ENCODE results near the gene SLC15A2. TPM values are rescaled to one million over a fixed set of nuclear protein-coding genes. Genes with fewer than 3 reads are reported as not detected.
A peak's percentile ranks its signal among the peaks of the same experiment; 100 is the strongest.

Gene SLC15A2
- polyA plus RNA-seq, 1 experiment = 0.11 TPM

- no peak for DNase-seq (ENCODE audit: low read depth)
- POLR2A ChIA-PET = interaction anchor here (0.6 kb wide), 1 partner anchor 13 kb away, joined by 3 read pairs; no protein-coding TSS in a partner anchor
- CTCF ChIA-PET = interaction anchor here (0.6 to 1.2 kb wide), 4 partner anchors 9 to 360 kb away, joined by 3 to 4 read pairs (median 3); no protein-coding TSS in a partner anchor
Observed at GRCh38 chr3:121883507-121883906, 10.7 kb upstream of the SLC15A2 start.

DNA sequence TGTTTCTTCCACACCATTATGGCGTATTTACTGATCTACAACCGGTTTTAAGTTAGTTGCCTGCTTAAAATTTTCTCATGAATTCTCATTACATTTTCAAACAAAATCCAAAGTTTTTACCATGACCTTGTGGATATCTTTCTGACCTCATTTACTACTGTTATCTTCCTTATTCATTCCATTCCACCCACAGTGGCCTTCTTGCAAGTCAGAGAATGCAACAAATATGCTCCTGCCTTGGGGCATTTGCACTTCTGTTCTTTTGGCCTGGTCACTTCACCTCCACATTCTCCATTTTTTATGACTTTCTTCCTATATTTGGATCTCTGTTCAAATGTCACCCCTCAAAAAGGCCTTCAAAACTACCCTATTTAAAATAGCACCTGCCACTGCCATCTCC, 8.8 kb upstream of the SLC15A2 start:
- no peak overlapping the region for H3K4me3 ChIP-seq (ENCODE audit: low read depth, low read length)
- CTCF ChIA-PET = interaction anchor here (0.6 kb wide), 1 partner anchor 26 kb away, joined by 3 read pairs; no protein-coding TSS in a partner anchor
- DNase-seq (ENCODE audit: low read depth) = no peak
- TF ChIP-seq, protein P1, sequence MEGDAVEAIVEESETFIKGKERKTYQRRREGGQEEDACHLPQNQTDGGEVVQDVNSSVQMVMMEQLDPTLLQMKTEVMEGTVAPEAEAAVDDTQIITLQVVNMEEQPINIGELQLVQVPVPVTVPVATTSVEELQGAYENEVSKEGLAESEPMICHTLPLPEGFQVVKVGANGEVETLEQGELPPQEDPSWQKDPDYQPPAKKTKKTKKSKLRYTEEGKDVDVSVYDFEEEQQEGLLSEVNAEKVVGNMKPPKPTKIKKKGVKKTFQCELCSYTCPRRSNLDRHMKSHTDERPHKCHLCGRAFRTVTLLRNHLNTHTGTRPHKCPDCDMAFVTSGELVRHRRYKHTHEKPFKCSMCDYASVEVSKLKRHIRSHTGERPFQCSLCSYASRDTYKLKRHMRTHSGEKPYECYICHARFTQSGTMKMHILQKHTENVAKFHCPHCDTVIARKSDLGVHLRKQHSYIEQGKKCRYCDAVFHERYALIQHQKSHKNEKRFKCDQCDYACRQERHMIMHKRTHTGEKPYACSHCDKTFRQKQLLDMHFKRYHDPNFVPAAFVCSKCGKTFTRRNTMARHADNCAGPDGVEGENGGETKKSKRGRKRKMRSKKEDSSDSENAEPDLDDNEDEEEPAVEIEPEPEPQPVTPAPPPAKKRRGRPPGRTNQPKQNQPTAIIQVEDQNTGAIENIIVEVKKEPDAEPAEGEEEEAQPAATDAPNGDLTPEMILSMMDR (IDR thresholded peaks at IDR 0.05; ENCODE audit: insufficient read depth, low read depth, low read length) = no peak
- no peaks in the 10 kb centered on the region for H3K27me3 ChIP-seq (ENCODE audit: control insufficient read depth, insufficient read depth, low read length)
- POLR2A ChIA-PET = no interaction called here
- no peaks in the 10 kb centered on the region for H3K36me3 ChIP-seq (ENCODE audit: control insufficient read depth, insufficient read depth, low read length)

More at GRCh38 chr3:121883507-121883906, 10.7 kb upstream of the SLC15A2 start:
- Histone ChIP-seq H3K36me3 (ENCODE audit: control insufficient read depth, insufficient read depth, low read length) (no peaks in the 10 kb centered on the region), H3K27me3 (ENCODE audit: control insufficient read depth, insufficient read depth, low read length) (no peaks in the 10 kb centered on the region), H3K4me3 (ENCODE audit: low read depth, low read length) (no peak overlapping the region)
- TF ChIP-seq, protein P1 (IDR thresholded peaks at IDR 0.05; ENCODE audit: insufficient read depth, low read depth, low read length) = peak; percentile 36

DNA sequence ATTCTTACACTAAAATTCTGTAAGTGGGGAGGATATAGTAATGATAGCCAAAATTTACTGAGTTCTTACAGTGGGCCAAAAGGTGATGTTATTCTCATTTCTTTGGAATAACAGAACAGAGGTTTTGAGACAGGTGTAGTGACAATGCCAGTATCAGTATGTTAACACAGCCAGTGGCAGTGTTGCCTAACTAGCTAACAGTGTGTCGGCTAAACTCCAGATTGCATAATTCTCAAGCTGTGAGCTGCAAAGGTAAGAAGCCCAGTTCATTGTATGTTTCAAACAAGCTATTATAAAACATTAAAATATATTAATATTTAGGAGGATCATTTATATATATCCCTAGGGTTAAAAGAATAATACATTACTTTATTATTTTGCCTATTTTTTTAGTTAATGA, 920 bp downstream of the SLC15A2 start:
- ChIA-PET CTCF (no interaction called here), POLR2A (no interaction called here)
- no peak for DNase-seq (ENCODE audit: low read depth)
- Histone ChIP-seq H3K27me3 (ENCODE audit: control insufficient read depth, insufficient read depth, low read length) (no peaks in the 10 kb centered on the region; the same call in 1 of the 2 replicates), H3K36me3 (ENCODE audit: control insufficient read depth, insufficient read depth, low read length) (no peaks in the 10 kb centered on the region), H3K4me3 (ENCODE audit: low read depth, low read length) (no peak overlapping the region)
- TF ChIP-seq, protein P1 (IDR thresholded peaks at IDR 0.05; ENCODE audit: insufficient read depth, low read depth, low read length) = no peak

DNA sequence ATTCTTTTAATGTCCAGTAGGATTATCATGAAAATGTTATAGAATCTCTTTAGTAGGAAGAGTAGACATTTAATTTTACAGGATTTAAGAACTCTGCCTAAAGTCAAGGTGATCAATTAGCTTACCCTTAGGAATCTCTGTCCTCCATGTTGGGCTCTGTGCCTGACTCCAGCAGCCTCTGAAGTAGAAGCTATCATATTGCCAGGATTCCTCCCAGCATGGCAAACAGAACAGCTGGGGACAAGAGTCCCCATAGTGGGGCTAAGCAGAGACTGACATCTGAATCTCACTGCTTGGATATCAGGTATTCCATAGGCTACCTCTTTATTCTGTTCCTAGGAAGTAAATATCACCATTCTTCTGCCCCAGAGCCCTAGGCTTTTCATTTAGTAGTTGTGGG, 1.5 kb downstream of the SLC15A2 start:
- no peaks in the 10 kb centered on the region; the same call in 1 of the 2 replicates for H3K27me3 ChIP-seq (ENCODE audit: control insufficient read depth, insufficient read depth, low read length)
- no peaks in the 10 kb centered on the region for H3K36me3 ChIP-seq (ENCODE audit: control insufficient read depth, insufficient read depth, low read length)
- POLR2A ChIA-PET = no interaction called here
- CTCF ChIA-PET = no interaction called here
- TF ChIP-seq, protein P1 (IDR thresholded peaks at IDR 0.05; ENCODE audit: insufficient read depth, low read depth, low read length) = no peak
- H3K4me3 ChIP-seq (ENCODE audit: low read depth, low read length) = no peak overlapping the region
- DNase-seq (ENCODE audit: low read depth) = no peak

DNA sequence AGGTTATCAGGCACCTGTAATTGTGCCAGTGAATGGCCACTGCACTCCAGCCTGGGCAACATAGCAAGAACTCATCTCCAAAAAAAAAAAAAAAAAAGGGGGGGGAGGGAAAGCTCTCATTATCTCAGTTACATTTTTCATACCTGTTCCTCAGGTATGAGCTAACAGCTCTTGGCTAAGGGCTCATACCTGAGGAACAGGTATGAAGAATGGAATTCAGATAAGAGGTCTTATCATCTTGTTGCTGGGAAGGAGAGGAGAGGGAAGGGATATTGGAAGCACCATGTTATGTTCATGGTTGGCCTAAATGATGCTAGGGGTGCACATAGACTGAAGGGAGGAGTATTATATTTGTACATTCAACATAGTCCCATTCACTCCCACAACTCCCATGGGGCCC, 2.6 kb downstream of the SLC15A2 start:
- TF ChIP-seq, protein P1 (IDR thresholded peaks at IDR 0.05; ENCODE audit: insufficient read depth, low read depth, low read length) = no peak
- DNase-seq (ENCODE audit: low read depth) = no peak
- Histone ChIP-seq H3K27me3 (ENCODE audit: control insufficient read depth, insufficient read depth, low read length) (no peaks in the 10 kb centered on the region; the same call in 1 of the 2 replicates), H3K4me3 (ENCODE audit: low read depth, low read length) (no peak overlapping the region), H3K36me3 (ENCODE audit: control insufficient read depth, insufficient read depth, low read length) (no peaks in the 10 kb centered on the region)
- CTCF ChIA-PET = no interaction called here
- POLR2A ChIA-PET = no interaction called here
